HCT116 (cell line): ENCODE measurements around the gene ZNF474. TPM values are rescaled to one million over a fixed set of nuclear protein-coding genes. Genes with fewer than 3 reads are reported as not detected.

Source experiments
- ATAC-seq: fragments of 200-7000 bp; cut with Tn5 transposase; 2 replicates; pipeline ENCODE4 v1.9.1; 2020; ENCODE audit warnings: mild to moderate bottlenecking, moderate library complexity
- BruUV-seq: library from RNA; stranded (reverse); fragments of 400-500 nt; replicated peaks from 2 replicates; lab custom pipeline; 2021; lab: Mats Ljungman, UMichigan
- CTCF ChIA-PET: fragments of 300-600 bp; sonication (Branson Sonifier 250); formaldehyde crosslinking; loops from one replicate; lab custom pipeline; 2021; ENCODE audit warnings: antibody characterized with exemption; lab: Charles Lee
- POLR2A ChIA-PET: fragments of 300-600, 350-600 bp; sonication (Branson Sonifier 250); formaldehyde crosslinking; loops from one replicate; lab custom pipeline; 2021; ENCODE audit warnings: antibody characterized with exemption; lab: Charles Lee
- RAD21 ChIA-PET, 2 experiments: fragments of 300-600 bp; sonication (Branson Sonifier 250); formaldehyde crosslinking; loops; one replicate each; lab custom pipeline; 2023; ENCODE audit warnings: low total read pairs in 2 of 2; ENCODE audit not compliant: uncharacterized antibody in 2 of 2, unreplicated experiment in 2 of 2, low non-redundant PET in 1 of 2; lab: Charles Lee
- DNase-seq: peaks from one replicate; pipeline ENCODE4 v3.0.0-alpha.2; 2010; ENCODE audit warnings: low read depth, low spot score
- H2AFZ ChIP-seq: fragments of 200-600 bp; shearing (Covaris generic), sonication (generic); 2 replicates; pipeline ENCODE4 v1.6.1; 2017; ENCODE audit warnings: low read depth, mixed run types, mixed read lengths, antibody characterized with exemption, low read length; ENCODE audit not compliant: poor library complexity, severe bottlenecking
- H3K27ac ChIP-seq: 2 replicates; pipeline ENCODE4 v1.5.1; 2012; ENCODE audit warnings: low read depth, low read length
- H3K27me3 ChIP-seq: fragments of 200-600 bp; sonication (generic); 2 replicates; pipeline ENCODE4 v1.6.1; 2016; ENCODE audit warnings: mixed run types, low read length, mixed read lengths; ENCODE audit not compliant: insufficient read depth
- H3K36me3 ChIP-seq, 2 experiments: fragments of 200-500 bp in 1 of 2; fragments of 200-600 bp in 1 of 2; sonication (Bioruptor generic) in 1 of 2; sonication (generic) in 1 of 2; 2 replicates each; pipeline versions ENCODE4 v1.5.1 to v1.6.1; 2014 to 2016; ENCODE audit warnings: low read length in 2 of 2, inconsistent platforms in 1 of 2, mixed read lengths in 1 of 2, mixed run types in 1 of 2; ENCODE audit not compliant: insufficient read depth in 2 of 2, control insufficient read depth in 1 of 2
- H3K4me1 ChIP-seq, 2 experiments: fragments of 200-600 bp in 1 of 2; sonication (generic) in 1 of 2; 2 replicates each; pipeline versions ENCODE4 v1.5.1 to v1.6.1; 2012 to 2017; ENCODE audit warnings: low read length in 2 of 2, inconsistent platforms in 1 of 2, mild to moderate bottlenecking in 1 of 2, mixed read lengths in 1 of 2, mixed run types in 1 of 2, moderate library complexity in 1 of 2; ENCODE audit not compliant: insufficient read depth in 2 of 2, control insufficient read depth in 1 of 2
- H3K4me2 ChIP-seq: fragments of 200-600 bp; sonication (generic); 2 replicates; pipeline ENCODE4 v1.6.1; 2017; ENCODE audit warnings: mixed run types, low read length, mixed read lengths
- H3K4me3 ChIP-seq, 2 experiments: fragments of 200-600 bp in 1 of 2; sonication (generic) in 1 of 2; replicated peaks in 1 of 2; 2 replicates each; pipeline ENCODE4 v1.5.1; 2011 to 2016; ENCODE audit warnings: low read length in 2 of 2, control low read depth in 1 of 2, low read depth in 1 of 2, mild to moderate bottlenecking in 1 of 2, mixed read lengths in 1 of 2, mixed run types in 1 of 2
- H3K79me2 ChIP-seq: fragments of 200-600 bp; sonication (generic); 2 replicates; pipeline ENCODE4 v1.6.1; 2017; ENCODE audit warnings: mild to moderate bottlenecking, mixed run types, low read length, moderate library complexity, mixed read lengths; ENCODE audit not compliant: insufficient read depth
- H3K9ac ChIP-seq: fragments of 200-600 bp; sonication (generic); 2 replicates; pipeline ENCODE4 v1.6.1; 2016; ENCODE audit warnings: low read length, mixed read lengths
- H3K9me2 ChIP-seq: fragments of 200-600 bp; sonication (generic), shearing (Covaris generic); 2 replicates; pipeline ENCODE4 v1.6.1; 2017; ENCODE audit warnings: mixed run types, mild to moderate bottlenecking, moderate library complexity; ENCODE audit not compliant: insufficient read depth
- H3K9me3 ChIP-seq, 2 experiments: fragments of 200-500 bp in 1 of 2; fragments of 200-600 bp in 1 of 2; sonication (Bioruptor generic) in 1 of 2; sonication (generic) in 1 of 2; 2 replicates each; pipeline ENCODE4 v1.6.1; 2014 to 2017; ENCODE audit warnings: low read length in 2 of 2, mixed read lengths in 2 of 2, inconsistent platforms in 1 of 2, low read depth in 1 of 2, mild to moderate bottlenecking in 1 of 2, mixed run types in 1 of 2, moderate library complexity in 1 of 2; ENCODE audit not compliant: control insufficient read depth in 1 of 2, insufficient read depth in 1 of 2
- H4K20me1 ChIP-seq: fragments of 200-600 bp; sonication (generic), shearing (Covaris generic); 2 replicates; pipeline ENCODE4 v1.6.1; 2017; ENCODE audit warnings: mixed run types, mild to moderate bottlenecking, moderate library complexity; ENCODE audit not compliant: insufficient read depth
- ATF3 ChIP-seq: IDR thresholded peaks from 2 replicates; pipeline ENCODE4 v1.6.1; 2012
- EGR1 ChIP-seq: IDR thresholded peaks from 2 replicates; pipeline ENCODE4 v1.6.1; 2012; ENCODE audit warnings: low read depth
- ELF1 ChIP-seq: IDR thresholded peaks from 2 replicates; pipeline ENCODE4 v1.6.1; 2012; ENCODE audit warnings: low read depth, borderline replicate concordance
- EZH2phosphoT487 ChIP-seq: fragments of 200-600 bp; IDR thresholded peaks from 2 replicates; pipeline ENCODE4 v1.6.1; 2018; ENCODE audit warnings: antibody characterized with exemption, borderline replicate concordance
- JUND ChIP-seq: IDR thresholded peaks from 2 replicates; pipeline ENCODE4 v1.6.1; 2012
- POLR2A ChIP-seq: IDR thresholded peaks from 2 replicates; pipeline ENCODE4 v1.7.0; 2011; ENCODE audit warnings: borderline replicate concordance; ENCODE audit not compliant: insufficient read depth, insufficient read length; ENCODE audit errors: extremely low read depth
- POLR2AphosphoS5 ChIP-seq: IDR thresholded peaks from 2 replicates; pipeline ENCODE4 v1.6.1; 2011; ENCODE audit warnings: mild to moderate bottlenecking, low read depth, low read length, moderate library complexity
- RAD21 ChIP-seq: IDR thresholded peaks from 2 replicates; pipeline ENCODE4 v1.6.1; 2012; ENCODE audit warnings: low read depth, mild to moderate bottlenecking
- SIN3A ChIP-seq: IDR thresholded peaks from 2 replicates; pipeline ENCODE4 v1.6.1; 2012; ENCODE audit warnings: low read depth
- SRF ChIP-seq: IDR thresholded peaks from 2 replicates; pipeline ENCODE4 v1.6.1; 2012; ENCODE audit warnings: low read depth
- TCF7L2 ChIP-seq: IDR thresholded peaks from 2 replicates; pipeline ENCODE4 v1.7.0; 2011; ENCODE audit warnings: borderline replicate concordance, inconsistent platforms; ENCODE audit not compliant: insufficient read depth, insufficient read length; ENCODE audit errors: extremely low read depth
- YY1 ChIP-seq: IDR thresholded peaks from 2 replicates; pipeline ENCODE4 v1.6.1; 2011; ENCODE audit warnings: low read length, low read depth, moderate library complexity, mild to moderate bottlenecking; ENCODE audit not compliant: insufficient replicate concordance; ENCODE audit errors: extremely low read depth
- ZBTB33 ChIP-seq: IDR thresholded peaks from 2 replicates; pipeline ENCODE4 v1.6.1; 2011; ENCODE audit warnings: mild to moderate bottlenecking, low read length, moderate library complexity; ENCODE audit not compliant: insufficient replicate concordance; ENCODE audit errors: extremely low read depth
- ZFX ChIP-seq: fragments of 450-650 bp; IDR thresholded peaks from 2 replicates; pipeline ENCODE4 v1.6.1; 2017
- ZNF274 ChIP-seq: fragments of 200-500 bp; sonication (Bioruptor generic); IDR thresholded peaks from 2 replicates; pipeline ENCODE4 v1.6.1; 2014; ENCODE audit warnings: mild to moderate bottlenecking, low read depth, low read length, inconsistent platforms
- intact Hi-C: fragments of 100-400 bp; cut with micrococcal nuclease; formaldehyde crosslinking; loops from 2 replicates; pipeline ENCODE4 v1.10.0; 2022
- total RNA-seq: library from RNA; stranded (reverse); gene quantifications from one replicate; pipeline ENCODE4 v1.2.1, GENCODE V29; 2021; ENCODE audit not compliant: unreplicated experiment

ZNF474 gene
- total RNA-seq, 1 experiment from 2014 or later, result 0.37 TPM

GRCh38 chr5:122187426-122187825 is 58.1 kb downstream of the ZNF474 start:
- no TSS peak for BruUV-seq
- Histone ChIP-seq H3K9ac (no peak overlapping the region), H3K79me2 (no peaks in the 10 kb centered on the region), H3K36me3 (no peaks in the 10 kb centered on the region), H3K4me1 (no peaks in the 10 kb centered on the region), H3K9me2 (no peaks in the 10 kb centered on the region), H4K20me1 (no peaks in the 10 kb centered on the region), H3K27ac (no peak overlapping the region), H3K9me3 (no peaks in the 10 kb centered on the region), H2AFZ (no peak overlapping the region), H3K27me3 (no peaks in the 10 kb centered on the region), H3K4me3 (no peak overlapping the region), H3K4me2 (no peak overlapping the region)
- ChIA-PET POLR2A (no interaction called here), RAD21 (no interaction called here), CTCF (interaction anchor here (0.9 kb wide), 1 partner anchor 8 kb away, joined by 3 read pairs; no protein-coding TSS in a partner anchor)
- DNase-seq (no peak), ATAC-seq (no peak)
- intact Hi-C loops, result no loop called here
- TF ChIP-seq JUND (no peak), ATF3 (no peak), ZBTB33 (no peak), EZH2phosphoT487 (no peak), POLR2A (no peak), YY1 (no peak)

GRCh38 chr5:122190156-122190555 is 60.8 kb downstream of the ZNF474 start:
- H3K9ac ChIP-seq, result no peak overlapping the region
- H3K27ac ChIP-seq, result no peak overlapping the region
- no peaks in the 10 kb centered on the region for H3K4me1 ChIP-seq
- POLR2A ChIA-PET, result no interaction called here
- H3K9me3 ChIP-seq, result no peaks in the 10 kb centered on the region
- RAD21 ChIA-PET, result no interaction called here
- H3K4me3 ChIP-seq, result no peak overlapping the region
- H3K9me2 ChIP-seq, result no peaks in the 10 kb centered on the region
- H3K36me3 ChIP-seq, result no peaks in the 10 kb centered on the region
- no peaks in the 10 kb centered on the region for H3K79me2 ChIP-seq
- DNase-seq (no peak), ATAC-seq (no peak)
- intact Hi-C loops, result no loop called here
- BruUV-seq, result no TSS peak
- no peaks in the 10 kb centered on the region for H3K27me3 ChIP-seq
- TF ChIP-seq POLR2AphosphoS5 (no peak), ELF1 (no peak), RAD21 (no peak), ATF3 (no peak), TCF7L2 (no peak), ZFX (no peak), EGR1 (no peak), YY1 (no peak), SRF (no peak), POLR2A (no peak), SIN3A (no peak), ZNF274 (no peak)
- TF ChIP-seq, all 23 proteins: peak for 0
- Histone ChIP-seq H2AFZ (no peak overlapping the region), H4K20me1 (no peaks in the 10 kb centered on the region), H3K4me2 (no peak overlapping the region)
- CTCF ChIA-PET, result no interaction called here
